OCI-M1 (cell line): ENCODE results near the gene PSRC1.

ENCODE experiments used
- DNase-seq: peaks from one replicate; lab custom pipeline; 2025; lab: John Stamatoyannopoulos, UW

Gene PSRC1

DNA sequence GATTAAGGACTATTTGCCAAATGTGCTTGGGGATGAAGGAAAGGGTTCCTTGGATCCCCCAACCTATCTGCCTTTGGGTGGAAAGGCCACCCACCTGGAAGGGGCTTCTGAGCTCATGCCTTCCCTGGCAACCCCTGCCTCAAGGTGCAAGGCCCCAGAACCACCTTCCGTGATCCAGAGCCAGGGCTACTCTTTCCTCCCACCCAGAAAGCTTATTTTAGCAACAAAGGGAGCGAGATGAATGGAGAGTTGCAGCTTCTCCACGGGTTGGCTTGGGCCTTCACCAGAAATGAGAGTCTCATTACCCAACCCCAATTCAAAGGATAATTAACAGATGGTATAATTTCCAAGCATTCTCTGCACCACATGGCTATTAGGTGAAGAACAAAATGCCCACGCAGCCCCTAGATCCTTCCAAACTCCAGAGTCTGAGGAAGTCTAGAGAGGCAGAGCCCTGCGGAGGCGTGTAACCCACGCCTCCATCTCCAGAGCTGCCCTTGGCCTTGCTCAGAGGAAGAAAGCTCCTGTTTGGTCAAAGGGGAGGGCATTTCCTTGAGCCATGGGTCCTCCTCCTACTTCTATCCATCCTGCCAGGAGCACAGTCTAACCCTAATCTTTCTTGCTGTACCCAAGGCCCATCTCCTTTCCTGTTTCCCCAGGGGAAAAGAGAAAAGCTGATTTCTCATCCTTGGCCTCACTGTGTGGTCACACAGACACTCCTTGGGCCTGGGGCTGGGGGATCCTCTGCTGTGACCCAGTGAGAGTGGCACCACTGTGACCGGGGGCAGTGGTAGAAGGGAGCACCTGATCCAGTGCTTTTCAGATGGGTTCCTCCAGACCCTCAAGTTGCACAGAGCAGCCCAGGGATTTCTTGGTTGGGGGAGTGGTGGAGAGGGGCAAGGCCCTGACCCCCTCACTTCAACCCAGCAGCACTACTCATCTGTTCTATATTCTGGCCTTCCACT lies 35.3 kb downstream of the PSRC1 start:
- no peak for DNase-seq

DNA sequence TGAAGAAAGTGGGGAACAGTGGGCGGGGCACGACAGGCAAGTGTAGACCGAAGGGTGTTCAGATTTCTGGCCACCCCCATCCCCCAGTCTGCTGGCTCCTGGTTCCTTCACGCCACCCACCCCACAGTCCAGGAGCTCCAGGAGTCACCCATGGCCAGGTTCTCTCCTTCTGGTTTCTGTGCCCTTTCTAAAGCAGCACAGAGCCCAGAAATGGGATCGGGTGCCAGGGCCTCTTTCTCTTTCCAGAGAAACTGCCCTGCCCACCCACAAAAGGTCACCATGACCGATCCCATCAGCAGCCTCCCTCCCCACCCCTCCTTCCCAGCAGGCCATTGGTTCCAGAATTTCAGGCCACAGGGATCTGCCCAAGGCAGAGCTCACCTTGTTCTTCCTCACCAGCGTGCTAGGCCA lies 36.8 kb downstream of the PSRC1 start:
- no peak for DNase-seq

- no peak for DNase-seq
Observed at GRCh38 chr1:109243860-109244552, 38.9 kb downstream of the PSRC1 start.

DNA sequence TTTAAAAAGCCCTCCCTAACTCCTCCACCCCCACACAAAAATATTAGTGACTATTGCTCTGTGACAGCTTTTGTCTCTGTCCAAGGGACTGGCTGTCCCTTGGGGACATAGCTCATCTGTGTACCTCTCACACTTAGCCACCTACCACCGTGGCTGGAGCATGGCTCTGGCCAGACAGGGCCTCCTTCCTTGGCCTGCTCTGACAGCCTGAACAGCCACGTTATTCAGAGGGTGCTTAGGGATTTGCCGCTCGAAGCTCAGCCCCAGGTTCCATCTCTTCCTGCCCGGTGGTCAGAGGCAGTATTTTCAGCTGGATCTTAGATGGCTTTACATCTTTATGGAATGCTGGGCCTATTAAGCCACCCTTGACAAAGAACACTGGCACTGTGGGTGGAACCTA lies 39.7 kb downstream of the PSRC1 start:
- no peak for DNase-seq

DNA sequence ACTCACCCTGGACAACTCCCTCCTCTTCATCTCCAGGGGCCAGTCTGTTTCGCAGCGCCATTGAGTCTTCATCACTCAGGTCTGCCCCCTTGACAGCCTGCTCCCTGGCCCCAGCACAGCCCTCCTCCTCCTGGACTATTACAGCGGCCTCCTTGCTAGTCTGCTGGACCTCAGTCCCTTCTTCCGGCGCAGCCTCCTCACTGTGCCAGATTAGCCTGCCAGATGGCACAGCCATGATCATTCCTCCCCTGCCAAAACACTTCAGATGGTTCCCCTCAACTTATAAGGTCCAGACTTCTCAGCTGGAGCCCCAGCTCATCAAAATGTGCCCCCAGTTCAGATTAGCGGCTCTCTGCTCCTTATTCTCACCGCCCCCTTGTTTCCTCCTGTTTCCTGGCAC lies 40.6 kb downstream of the PSRC1 start:
- DNase-seq: no peak

DNA sequence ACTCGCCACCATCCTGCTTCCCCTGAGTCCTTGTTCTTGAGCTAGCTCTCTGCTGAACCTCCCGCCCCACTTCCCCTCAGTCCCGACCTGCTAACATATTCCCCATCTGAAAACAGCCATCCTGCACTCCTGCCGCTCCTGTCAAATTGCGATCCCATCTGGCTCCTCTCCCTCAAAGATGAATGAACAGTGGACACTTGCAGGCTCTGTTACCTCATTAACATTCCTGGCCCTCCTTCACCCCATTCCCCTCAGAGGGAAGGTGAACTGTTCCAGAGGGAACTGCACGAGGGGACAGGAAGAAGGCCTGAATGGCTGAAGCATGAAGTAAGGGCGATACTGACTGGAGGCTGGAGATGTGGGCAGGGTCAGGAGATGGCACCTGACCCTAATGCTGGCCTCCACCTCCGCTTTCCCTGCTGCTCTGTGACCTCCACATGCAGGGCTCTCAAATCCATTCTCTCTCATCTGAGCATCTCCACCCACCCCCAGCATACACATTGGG lies 41.1 kb downstream of the PSRC1 start:
- no peak for DNase-seq

DNA sequence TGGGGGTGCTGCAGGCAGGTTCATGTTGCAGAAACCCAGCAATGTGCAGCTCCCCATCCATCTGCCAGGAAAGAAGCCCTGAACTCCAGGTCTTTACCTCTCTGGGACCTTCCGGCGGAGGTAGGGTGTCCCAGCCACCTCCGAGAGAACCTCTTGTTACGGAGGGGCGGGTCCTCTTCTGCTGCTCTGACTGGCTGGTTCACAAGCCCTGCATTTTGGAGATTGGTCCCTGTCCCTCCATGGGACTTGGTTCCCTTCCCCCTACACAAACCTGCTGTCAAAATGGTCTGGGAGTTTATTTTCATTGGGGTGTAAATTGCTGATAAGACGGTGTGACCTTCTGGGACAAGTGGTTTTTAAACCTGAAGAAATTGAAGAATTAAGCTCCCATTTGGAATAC lies 41.6 kb downstream of the PSRC1 start:
- DNase-seq: no peak

- DNase-seq: peak; percentile 32
Observed at GRCh38 chr1:109240158-109241152, 42.5 kb downstream of the PSRC1 start.

- DNase-seq: peak; percentile 61
Observed at GRCh38 chr1:109239409-109240068, 43.4 kb downstream of the PSRC1 start.

- DNase-seq: no peak
Observed at GRCh38 chr1:109239047-109239408, 43.9 kb downstream of the PSRC1 start.

DNA sequence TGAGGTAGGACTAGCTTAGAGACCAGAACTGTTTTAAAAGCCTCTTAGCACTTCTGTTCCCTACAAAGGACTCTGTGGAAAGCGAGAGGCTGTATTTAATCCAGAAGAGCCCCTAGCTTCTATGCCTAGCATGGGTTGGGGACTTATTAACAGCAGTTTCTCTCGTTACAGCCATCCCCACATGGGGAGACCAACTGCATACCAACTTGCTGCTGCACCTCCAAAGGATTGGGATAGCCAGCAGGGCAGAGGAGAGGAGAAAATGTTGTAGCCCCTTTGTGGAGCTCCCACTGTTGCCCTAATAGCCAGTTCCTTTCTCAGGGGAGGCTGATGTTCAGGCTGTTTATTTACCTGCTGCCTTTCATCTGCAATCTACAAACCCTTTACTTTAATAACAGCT lies 44.6 kb downstream of the PSRC1 start:
- no peak for DNase-seq

- no peak for DNase-seq
Observed at GRCh38 chr1:109237512-109237911, 45.4 kb downstream of the PSRC1 start.

- no peak for DNase-seq
Observed at GRCh38 chr1:109235137-109235536, 47.8 kb downstream of the PSRC1 start.

GRCh38 chr1:109231066-109231465 lies 51.9 kb downstream of the PSRC1 start:
- no peak for DNase-seq
